ENCODE measurements around the gene SPPL2B. TPM values are rescaled to one million over a fixed set of nuclear protein-coding genes. Genes with fewer than 3 reads are reported as not detected.
A peak's percentile ranks its signal among the peaks of the same experiment; 100 is the strongest.
"Not testable (repeated sequence)": the region's sequence is repeated elsewhere in the genome, so short reads cannot be mapped to it uniquely, and the experiment has no call there.

Gene SPPL2B
- polyA plus RNA-seq, 3 donors, result 52.5 to 129 (median 80.4) TPM

- DNase-seq (ENCODE audit: extremely low read depth in 1 of 11, low read depth in 9 of 11, low spot score in 4 of 11), result no peak
Measured at GRCh38 chr19:2343289-2343982, 15.0 kb downstream of the SPPL2B start.

GRCh38 chr19:2344381-2344870 is 15.9 kb downstream of the SPPL2B start:
- no peak for DNase-seq (ENCODE audit: extremely low read depth in 1 of 11, low read depth in 9 of 11, low spot score in 4 of 11)

GRCh38 chr19:2345076-2345475 is 16.6 kb downstream of the SPPL2B start:
- no peak for DNase-seq (ENCODE audit: extremely low read depth in 1 of 11, low read depth in 9 of 11, low spot score in 4 of 11)

- DNase-seq (ENCODE audit: extremely low read depth in 1 of 11, low read depth in 9 of 11, low spot score in 4 of 11), result no peak
Measured at GRCh38 chr19:2345794-2346663, 17.5 kb downstream of the SPPL2B start.

GRCh38 chr19:2349818-2350217 is 21.3 kb downstream of the SPPL2B start:
- not testable (repeated sequence) for DNase-seq (ENCODE audit: extremely low read depth in 1 of 11, low read depth in 9 of 11, low spot score in 4 of 11)

GRCh38 chr19:2350656-2351055 is 22.2 kb downstream of the SPPL2B start:
- DNase-seq (ENCODE audit: extremely low read depth in 1 of 11, low read depth in 9 of 11, low spot score in 4 of 11), result no peak

GRCh38 chr19:2351591-2351990 is 23.1 kb downstream of the SPPL2B start:
- no peak for DNase-seq (ENCODE audit: extremely low read depth in 1 of 11, low read depth in 9 of 11, low spot score in 4 of 11)

- no peak for DNase-seq (ENCODE audit: extremely low read depth in 1 of 11, low read depth in 9 of 11, low spot score in 4 of 11)
Measured at GRCh38 chr19:2352121-2352520, 23.6 kb downstream of the SPPL2B start.

GRCh38 chr19:2353159-2353886 is 24.8 kb downstream of the SPPL2B start:
- peak in 2 of 11 donors; percentile 36 to 45 for DNase-seq (ENCODE audit: extremely low read depth in 1 of 11, low read depth in 9 of 11, low spot score in 4 of 11)

GRCh38 chr19:2353887-2354592 is 25.6 kb downstream of the SPPL2B start:
- DNase-seq (ENCODE audit: extremely low read depth in 1 of 11, low read depth in 9 of 11, low spot score in 4 of 11), result no peak

- DNase-seq (ENCODE audit: extremely low read depth in 1 of 11, low read depth in 9 of 11, low spot score in 4 of 11), result no peak
Measured at GRCh38 chr19:2354670-2355069, 26.2 kb downstream of the SPPL2B start.

- DNase-seq (ENCODE audit: extremely low read depth in 1 of 11, low read depth in 9 of 11, low spot score in 4 of 11), result no peak
Measured at GRCh38 chr19:2355168-2356035, 26.9 kb downstream of the SPPL2B start.

- no peak for DNase-seq (ENCODE audit: extremely low read depth in 1 of 11, low read depth in 9 of 11, low spot score in 4 of 11)
Measured at GRCh38 chr19:2356036-2356646, 27.7 kb downstream of the SPPL2B start.

GRCh38 chr19:2357279-2358206 is 29.1 kb downstream of the SPPL2B start:
- no peak for DNase-seq (ENCODE audit: extremely low read depth in 1 of 11, low read depth in 9 of 11, low spot score in 4 of 11)

- no peak for DNase-seq (ENCODE audit: extremely low read depth in 1 of 11, low read depth in 9 of 11, low spot score in 4 of 11)
Measured at GRCh38 chr19:2358548-2359173, 30.2 kb downstream of the SPPL2B start.

GRCh38 chr19:2359992-2360685 is 31.7 kb downstream of the SPPL2B start, which contains the start of gene TMPRSS9:
TMPRSS9 (plus strand) TSS chr19:2360265; CDS start chr19:2389786, 29,521 bp downstream.
- DNase-seq (ENCODE audit: extremely low read depth in 1 of 11, low read depth in 9 of 11, low spot score in 4 of 11), result no peak

Data from renal cortex interstitium (tissue), 11 donors.